Stimulated activated CD4-positive, alpha-beta T cell treated with anti-CD3 and anti-CD28 coated beads, TNF-alpha, amount 100 ng/mL, for 24 hours (primary cell): ENCODE results near the gene NAT16.
"Not testable (repeated sequence)": the region's sequence is repeated elsewhere in the genome, so short reads cannot be mapped to it uniquely, and the experiment has no call there.

Experiments
- DNase-seq, 3 experiments: peaks; one replicate each; pipeline ENCODE4 v3.0.0-alpha.2; 2020; ENCODE audit warnings: low read depth in 3 of 3

Gene NAT16

DNA sequence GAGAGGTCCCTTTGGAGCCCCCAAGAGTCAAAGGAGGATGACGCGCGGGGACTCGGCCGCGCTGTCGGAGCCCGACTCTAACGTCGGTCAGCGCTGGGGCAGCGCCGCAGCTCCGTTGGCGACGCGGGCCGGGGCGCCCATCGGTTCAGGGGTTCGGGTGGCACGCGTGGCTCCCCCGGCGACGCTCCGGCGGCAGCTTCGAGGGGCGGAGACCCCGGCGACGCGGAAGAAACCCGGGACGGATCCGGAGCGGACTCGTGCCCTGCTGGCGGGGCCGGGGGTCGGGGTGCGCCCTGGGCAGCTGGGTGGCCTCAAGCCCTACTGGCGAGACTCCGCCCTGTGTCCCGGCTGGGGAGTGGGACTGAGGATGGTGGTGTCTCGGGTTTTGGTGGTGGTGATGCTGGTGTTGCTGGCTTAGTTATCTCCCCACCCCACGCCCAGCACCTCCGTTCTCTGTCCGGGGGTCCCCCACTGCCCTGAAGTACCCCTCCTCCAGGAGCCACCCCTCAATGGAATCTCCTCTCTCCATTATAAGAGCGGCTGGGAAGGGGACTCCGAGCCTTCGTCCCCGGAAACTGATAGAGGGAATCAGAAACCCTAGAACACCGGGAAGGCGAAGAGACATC, at the start of gene NAT16:
TSS of gene NAT16 (minus strand) at position 164 of the 626 bp plus-strand sequence. CDS start 5,486 bp downstream, outside the sequence.
- DNase-seq, result no peak

DNA sequence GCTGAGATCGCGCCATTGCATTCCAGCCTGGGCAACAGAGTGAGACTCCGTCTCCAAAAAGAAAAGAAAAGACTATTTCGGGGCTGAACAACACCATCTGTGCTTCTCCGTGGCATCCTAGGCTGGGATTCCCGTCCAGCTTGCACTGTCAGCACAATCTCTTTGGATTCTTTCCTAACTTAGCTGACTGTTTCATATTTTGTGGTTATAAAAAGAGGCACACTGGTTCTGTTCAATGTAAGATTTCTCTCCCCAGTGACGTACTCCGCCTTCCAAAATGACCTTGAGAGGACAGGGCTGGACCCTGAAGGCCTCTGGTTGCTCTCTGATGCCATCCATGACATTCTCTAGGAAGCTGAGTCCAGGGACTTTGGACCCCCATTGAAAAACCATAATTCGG, 46.6 kb upstream of the NAT16 start:
- DNase-seq, result no peak

DNA sequence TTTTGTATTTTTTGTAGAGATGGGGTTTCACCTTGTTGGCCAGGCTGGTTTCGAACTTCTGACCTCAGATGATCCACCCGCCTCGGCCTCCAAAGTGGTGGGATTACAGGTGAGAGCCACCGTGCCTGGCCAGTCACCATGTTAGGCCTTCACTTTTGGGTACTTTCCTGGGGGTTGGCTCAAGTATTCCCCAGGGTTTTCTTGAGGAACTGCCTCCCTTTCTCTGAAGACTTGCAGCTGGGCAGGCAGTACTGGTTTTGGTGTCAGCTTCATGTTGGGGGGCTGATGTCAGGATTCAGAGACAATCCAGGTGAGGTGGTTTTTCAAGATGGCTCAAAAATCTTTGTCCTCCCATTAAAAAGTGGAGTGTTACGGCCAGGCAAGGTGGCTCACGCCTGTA, 45.6 kb upstream of the NAT16 start:
- DNase-seq, result no peak

DNA sequence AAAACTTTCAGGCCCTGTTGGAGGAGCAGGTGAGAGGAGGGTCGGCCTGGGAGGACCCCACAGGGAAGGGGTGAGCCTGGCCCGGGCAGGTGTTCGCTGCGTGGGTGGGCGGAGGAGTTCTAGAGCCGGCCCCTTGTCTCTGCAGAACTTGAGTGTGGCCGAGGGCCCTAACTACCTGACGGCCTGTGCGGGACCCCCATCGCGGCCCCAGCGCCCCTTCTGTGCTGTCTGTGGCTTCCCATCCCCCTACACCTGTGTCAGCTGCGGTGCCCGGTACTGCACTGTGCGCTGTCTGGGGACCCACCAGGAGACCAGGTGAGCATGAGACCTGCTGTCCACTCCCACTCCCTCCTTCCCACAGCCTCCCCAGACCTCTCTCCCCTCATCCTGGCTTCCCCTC, 43.4 kb upstream of the NAT16 start:
- no peak for DNase-seq

DNA sequence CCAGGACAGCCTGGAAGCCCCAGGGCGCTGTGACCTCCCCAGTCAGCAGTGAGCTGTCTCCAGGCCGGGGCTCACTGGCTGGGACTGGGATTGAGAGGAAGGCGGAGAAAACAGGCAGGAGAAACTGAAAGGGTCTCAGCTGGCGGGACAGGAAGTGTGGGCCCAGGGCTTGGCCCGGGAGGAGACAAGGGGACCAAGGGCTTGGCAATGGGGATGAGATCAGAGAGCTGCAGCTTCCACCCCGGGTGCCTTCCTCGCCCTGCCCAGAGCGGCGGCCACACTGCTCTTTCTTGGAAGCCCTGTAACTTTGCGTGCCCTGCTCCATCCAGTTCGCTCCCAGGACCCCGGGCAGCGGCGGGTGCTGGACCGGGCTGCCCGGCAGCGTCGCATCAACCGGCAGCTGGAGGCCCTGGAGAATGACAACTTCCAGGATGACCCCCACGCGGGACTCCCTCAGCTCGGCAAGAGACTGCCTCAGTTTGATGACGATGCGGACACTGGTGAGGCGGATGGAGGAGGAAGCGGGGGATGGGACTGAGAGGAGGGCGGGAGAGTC, 42.3 kb upstream of the NAT16 start:
- DNase-seq, result no peak

DNA sequence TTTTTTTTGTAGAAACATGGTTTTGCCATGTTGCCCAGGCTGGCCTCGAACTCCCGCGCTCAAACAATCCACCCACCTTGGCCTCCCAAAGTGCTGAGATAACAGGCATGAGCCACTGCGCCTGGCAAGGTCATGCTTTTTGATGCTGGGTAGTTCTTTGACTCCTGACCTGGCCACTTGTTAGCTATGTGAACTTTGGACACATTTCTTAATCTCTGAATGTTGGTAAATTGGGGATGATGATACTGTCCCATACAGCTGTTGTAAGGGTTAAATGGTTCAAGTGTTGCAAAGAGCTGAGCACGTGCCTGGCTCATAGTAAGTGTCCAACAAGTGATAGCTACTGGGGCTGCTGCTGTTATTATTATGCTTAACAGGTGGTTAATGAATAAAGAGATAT, 40.2 kb upstream of the NAT16 start:
- DNase-seq, result no peak

DNA sequence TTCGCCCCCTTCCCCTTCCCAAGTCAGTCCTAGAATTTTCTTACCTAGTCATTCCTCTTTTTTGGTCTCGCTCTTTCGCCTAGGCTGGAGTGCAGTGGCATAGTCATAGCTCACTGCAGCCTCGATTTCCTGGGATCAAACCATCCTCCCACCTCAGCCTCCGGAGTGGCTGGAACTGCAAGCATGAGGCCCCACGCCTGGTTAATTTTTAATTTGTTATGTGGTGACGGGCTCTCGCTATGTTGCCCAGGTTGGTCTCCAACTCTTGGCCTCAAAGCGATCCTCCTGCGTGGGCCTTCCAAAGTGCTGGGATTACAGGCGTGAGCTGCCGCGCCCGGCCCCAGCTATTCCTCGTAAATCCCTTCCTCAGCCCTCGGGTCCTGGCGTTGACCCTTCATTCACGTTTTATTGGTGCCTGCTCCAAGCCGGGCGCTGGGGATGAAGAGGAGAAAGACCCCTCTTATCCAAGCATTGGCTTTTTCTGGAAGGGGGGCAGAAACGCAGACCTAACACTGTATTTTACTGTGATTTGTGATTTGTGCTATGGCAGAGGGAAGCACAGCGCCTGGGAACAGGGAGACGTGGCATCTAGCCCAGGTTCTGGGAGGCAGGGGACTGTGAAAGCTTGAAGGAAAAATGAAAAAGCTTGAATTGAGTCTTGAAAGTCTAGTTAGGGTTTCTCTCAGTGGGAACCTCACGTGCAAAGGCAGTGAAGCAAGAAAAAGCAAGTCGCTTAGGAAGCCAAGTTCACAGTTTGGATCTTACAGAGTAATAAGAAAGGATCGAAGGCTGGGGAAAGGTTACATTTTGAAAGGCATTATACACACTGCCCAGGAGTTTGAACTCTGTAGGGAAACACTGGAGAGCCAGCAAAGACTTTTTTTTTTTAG, 38.4 kb upstream of the NAT16 start:
- no peak for DNase-seq

DNA sequence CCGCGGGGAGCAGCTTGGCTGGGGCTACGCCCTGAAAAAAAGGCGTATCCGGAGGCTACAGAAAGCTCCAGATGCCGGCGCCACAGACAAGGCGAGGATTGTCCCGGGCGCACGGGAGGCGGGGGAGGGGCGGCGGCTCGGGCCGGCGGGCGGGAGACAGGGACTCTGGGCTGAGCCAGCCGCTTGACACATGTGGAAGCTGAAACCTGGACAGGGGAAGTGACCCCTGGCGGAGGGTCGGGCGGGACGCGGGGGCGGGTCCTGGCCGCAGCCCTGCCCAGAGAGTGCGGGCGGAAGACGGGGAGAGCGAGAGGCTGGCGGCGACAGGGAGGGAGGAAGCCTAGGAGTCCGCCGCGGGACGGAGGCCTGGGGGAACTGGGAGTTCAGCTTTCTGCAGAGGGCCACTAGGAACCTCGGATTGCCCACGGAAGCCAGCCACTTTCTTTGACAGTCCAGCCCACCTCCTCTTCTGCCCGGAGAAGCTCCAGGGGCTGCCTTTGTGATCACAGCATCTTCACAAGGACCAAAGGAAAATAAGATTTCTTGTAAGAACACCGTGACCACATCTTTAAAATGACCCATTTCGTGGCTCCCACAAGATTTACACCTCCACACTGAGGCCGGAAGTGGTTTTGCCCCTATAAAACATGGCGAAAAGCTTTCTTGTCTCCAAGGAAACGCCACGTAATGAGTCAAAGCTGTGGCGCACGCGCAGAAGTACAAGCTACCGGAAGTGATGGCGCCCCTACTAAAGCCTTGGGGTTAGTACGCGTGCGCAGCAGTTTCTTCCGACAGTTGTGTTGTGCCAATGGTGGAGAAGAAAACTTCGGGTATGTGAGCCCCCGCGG, 37.5 kb upstream of the NAT16 start, which contains the start of the genes PLOD3 and ZNHIT1:
TSS of gene PLOD3 (minus strand) at position 194 of the 848 bp plus-strand sequence. CDS start 307 bp downstream, outside the sequence.
TSS of gene ZNHIT1 (plus strand) at position 778 of the 848 bp plus-strand sequence. CDS start at position 809, 31 bp downstream.
- peak; percentile 87 to 96 (median 93) for DNase-seq

DNA sequence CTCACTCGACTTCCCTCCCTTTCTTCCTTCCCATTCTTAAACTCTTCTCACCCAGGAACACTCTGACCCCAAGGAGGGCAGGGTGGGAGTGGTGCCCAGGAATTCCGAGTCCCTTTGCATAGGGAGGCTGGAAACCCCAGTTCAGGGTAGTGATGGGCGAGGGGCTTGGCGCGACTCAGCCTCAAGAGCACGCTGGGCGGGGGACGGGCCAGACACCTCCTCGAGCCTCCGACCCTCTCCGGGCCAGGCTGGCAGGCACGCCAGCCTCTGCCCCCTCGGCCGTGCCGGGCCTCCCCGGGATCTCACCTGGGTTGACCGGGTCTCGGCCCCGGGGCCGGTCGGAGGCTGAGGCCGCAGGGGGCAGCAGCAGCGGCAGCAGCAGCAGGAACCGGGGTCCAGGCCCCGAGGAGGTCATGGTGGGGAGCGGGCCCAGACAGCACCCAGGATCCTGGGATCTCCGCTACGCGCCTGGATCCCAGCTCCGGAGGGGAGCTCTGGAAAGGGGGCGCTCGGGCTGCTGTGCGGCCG, 36.8 kb upstream of the NAT16 start:
- DNase-seq, result no peak

DNA sequence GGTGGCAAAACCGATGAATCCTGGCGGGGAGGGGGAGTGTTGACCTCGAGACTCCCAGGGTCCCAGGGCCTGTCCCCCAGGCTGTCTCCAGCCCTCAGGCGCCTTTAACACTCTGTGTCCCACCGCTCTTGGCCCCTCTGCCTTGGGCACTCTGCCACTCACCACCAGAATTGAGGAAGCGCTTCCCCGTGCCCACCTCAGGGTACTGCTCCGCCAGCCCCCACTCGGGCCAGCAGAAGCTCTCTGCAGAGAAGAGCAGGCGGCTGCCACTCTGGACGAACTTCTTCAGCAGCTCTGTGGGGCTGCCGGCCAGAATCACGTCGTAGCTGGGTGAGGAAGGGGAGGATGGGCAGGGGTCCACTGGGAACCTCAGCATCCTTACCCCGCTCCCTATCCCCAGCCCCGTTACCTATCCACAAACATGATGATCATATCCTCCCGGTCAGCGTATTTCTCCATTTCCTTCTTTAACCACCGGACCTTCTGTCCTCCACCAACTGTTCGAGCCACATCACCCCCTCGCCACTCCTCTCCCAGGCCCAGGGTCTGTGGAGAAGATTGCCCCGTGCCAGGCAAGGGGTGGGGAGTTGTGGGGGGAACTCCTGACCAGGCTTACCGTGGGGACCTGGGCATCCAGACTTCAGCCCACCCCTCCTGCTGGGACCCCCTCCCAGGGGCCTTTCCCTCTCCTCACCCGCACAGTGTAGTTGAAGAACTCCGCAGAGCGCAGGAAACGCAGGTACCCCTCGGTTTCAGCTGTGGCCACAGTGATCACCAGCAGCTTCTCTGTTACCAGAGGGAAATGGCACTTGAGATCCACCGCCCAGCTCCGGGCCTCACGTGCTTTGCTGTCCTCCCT, 36.1 kb upstream of the NAT16 start:
- DNase-seq, result no peak

DNA sequence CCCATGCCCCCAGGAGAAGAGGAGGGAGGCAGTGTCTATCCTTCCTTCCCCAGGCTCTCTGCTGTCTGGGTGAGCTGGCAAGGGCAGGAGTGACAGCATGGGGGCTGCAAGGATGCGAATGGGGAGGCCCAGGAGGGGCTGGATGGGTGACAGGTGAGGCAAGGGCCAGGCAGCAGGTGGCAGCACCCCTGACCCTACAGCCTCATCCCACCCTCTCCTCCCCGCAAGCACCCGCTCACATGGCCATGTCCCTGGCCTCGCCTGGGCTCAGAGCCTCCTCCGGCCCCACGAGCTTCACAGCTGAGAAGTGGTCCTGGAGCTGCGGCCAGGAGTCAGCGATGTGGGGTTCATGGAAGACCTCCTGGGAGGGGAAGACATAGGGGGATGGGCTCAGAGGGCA, 31.9 kb upstream of the NAT16 start:
- no peak for DNase-seq

DNA sequence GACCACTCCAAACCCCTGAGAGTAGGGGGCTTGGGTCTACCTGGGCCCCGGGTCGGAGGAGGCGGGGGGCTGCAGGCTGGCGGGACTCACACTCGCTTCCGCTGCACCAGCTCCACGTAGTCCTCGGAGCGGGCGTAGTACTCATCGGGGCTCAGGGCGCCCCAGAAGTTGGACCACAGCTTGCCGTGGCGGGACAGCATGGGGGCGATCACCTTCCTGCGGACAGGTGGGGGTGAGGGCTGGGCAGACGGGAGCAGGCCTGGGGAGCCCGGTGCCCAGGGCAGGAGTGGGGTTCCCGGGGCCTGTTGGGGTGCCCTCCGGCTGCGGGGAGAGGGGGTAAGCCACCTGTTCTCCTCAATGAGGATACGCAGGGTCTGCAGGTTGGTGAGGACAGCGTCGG, 31.4 kb upstream of the NAT16 start:
- DNase-seq, result no peak

DNA sequence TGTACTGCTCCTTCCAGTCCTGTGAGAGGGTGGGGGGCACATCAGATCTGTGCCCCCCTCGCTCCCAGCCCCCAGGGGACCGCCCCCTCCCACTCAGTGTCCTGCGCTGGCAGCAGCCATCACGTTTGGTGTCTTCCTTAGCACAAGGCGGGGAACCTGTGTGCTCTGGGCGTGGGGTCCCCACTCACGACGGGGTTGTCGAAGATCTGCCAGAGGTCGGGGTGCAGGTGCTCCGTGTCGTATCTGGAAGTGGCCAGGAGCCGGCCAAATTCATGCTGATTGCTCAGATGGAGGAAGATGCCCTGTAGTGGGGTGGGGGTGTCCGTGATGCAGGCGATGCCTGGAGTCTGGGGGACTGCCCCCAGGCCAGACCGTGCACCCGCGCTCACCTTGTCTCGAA, 30.1 kb upstream of the NAT16 start:
- no peak for DNase-seq

DNA sequence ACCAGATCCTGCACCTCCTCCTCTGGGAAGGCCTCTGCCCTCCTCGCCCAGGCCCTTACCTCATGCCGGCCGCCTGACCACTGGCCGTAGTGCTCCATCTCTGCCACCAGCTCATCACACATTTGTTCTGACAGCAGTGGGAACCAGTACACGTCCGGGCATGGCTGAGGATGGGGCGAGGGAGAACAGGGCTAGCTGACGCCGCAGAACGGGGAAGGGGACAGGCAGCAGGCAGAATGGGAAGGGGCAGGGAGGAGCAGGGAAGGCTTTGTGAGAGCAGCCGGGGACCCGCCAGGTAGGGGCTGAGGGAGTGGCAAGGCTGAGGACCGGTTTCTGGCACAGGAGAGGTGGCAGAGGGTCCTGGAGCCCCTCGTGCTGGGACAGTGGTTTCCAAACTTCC, 28.7 kb upstream of the NAT16 start:
- DNase-seq, result no peak

DNA sequence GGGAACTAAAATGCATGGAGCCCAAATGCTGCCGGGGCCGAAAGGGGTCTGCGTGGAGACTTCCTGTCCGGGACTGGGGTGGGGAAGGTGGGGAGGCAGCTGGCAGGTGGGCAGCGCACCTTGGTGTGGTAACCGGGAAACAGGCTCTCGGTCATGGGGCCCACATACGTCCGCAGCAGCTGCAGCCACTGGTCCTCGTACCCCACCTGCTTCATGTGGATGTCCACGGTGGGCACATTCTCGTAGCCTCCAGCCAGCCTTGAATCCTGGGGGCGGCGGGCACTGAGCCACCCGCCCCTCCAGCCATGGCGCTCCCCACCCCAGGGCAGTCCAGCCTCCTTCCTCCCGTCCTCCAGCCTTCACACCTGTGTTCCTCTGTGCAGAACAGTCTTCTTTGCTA, 27.4 kb upstream of the NAT16 start:
- DNase-seq, result no peak

DNA sequence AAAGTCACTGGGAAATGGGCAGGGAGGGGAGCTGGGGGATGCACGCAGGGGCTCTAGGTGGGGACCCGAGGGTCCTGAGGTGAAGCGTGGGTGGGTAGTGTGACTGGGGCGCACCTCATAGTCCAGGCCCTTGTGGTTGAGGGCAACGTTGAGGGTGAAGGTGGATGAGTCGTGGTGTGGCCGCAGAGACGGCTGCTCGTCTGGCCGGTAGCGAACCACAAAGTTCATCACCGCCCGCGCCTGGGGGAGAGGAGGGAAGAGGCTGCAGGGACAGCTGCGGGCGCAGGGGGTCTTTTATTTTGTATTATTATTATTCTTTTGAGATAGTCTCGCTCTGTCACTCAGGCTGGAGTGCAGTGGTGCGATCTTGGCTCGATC, 26.6 kb upstream of the NAT16 start:
- no peak for DNase-seq

DNA sequence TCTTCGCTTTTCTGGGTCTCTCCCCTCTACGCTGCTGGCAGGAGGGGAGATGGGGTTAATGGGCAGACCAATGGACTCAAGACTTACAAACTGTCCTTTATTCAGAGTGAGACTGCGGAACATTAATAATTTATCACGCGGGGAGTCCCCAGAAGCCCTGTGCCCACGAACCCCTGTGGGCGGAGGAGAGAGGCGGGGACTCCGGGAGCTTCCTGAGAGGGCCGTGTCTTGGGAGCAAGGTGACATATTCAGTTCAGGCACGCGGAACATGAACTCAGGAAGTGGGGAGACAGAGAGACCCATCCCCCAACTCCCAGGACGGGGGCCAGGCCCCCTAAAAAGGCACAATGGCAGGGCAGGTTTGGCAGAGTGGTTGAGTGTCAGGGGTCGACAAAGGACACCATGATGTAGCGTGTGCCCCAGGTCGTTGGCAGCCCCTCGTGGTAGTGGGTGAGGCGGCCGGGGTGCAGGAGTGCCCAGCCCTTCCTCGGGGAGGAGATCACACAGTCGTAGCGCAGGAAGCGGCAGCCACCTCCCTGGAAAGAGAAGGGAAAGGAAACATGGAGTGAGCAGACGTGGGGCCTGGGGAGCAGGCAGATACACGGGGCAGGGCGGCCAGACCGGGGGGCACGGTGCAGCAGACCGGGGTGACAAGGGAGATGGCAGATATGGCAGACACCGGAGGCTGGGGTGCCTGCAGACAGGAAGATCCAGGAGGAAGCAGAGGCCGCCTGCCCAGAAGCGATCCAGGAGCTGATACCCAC, 26.0 kb upstream of the NAT16 start:
- DNase-seq, result no peak

DNA sequence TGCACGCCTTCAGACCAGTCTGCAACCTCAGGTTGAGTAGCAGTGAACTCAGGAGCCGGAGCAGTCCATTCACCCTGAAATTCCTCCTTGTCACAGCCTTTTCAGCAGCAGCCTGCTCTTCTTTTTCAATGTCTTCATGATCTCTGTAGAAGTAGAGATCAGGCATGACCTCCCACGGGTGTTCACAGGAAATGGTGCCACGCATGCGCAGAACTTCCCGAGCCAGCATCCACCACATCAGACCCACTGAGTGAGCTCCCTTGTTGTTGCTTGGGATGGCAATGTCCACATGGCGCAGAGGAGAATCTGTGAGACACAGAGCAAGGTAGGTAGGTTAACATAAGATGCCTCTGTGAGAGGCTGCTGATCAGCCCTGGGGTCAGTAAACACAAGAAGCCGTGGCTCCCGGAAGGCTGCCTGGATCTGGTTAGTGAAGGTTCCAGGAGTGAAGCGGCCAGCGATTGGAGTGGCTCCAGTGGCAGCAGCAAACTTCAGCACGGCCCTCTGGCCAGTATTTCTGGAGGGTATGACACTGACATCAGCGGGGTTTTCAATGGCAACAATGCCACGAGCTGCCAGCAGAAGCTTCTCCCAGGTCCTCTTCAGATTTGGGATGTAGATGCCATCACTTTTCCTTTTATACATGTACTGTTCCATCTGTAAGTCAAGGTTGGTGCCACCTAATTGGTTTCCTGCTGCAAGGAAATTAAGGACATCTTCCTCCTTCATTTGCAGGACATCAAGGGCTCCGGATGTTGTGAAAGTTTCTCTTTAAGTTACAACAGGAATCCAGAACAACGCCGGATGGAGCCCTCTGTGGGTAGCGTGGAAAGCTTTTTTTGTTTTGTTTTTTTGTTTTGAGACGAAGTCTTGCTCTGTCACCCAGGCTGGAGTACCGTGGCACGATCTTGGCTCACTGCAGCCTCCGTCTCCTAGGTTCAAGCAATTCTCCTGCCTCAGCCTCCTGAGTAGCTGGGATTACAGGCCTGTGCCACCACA, 23.9 kb upstream of the NAT16 start:
- not testable (repeated sequence) for DNase-seq

DNA sequence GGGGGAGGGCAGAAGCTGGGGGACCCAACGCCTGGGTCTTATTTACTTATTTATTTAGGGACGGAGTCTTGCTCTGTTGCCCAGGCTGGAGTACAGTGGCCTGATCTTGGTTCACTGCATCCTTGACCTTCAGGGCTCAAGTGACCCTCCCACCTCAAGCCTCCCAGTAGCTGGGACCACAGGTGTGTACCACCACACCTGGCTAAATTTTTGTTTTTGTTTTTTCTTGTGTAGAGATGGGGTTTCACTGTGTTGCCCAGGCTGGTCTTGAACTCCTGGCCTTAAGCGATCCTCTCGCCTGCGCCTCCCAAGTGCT, 22.5 kb upstream of the NAT16 start:
- DNase-seq, result no peak
